Activated naive CD4-positive, alpha-beta T cell treated with anti-CD3 and anti-CD28 coated beads, Interleukin-2, amount 10 ng/mL, durations not matched to agents 7 days and 5 days (primary cell): ENCODE measurements around the gene KLHDC7A.

ENCODE experiments used
- CTCF ChIA-PET: fragments of 350-600 bp; sonication (Branson Sonifier 250); formaldehyde crosslinking; loops from one replicate; lab custom pipeline; 2021; ENCODE audit warnings: antibody characterized with exemption; lab: Charles Lee
- DNase-seq: peaks from one replicate; pipeline ENCODE4 v3.0.0-alpha.2; 2020
- H3K27ac Mint-ChIP-seq: one replicate; pipeline ENCODE4 v1.8.0; 2021; ENCODE audit warnings: mild to moderate bottlenecking, moderate library complexity, mixed read lengths
- H3K27me3 Mint-ChIP-seq: one replicate; pipeline ENCODE4 v1.8.0; 2021; ENCODE audit warnings: mild to moderate bottlenecking, mixed read lengths
- H3K36me3 Mint-ChIP-seq: one replicate; pipeline ENCODE4 v1.8.0; 2021; ENCODE audit warnings: mixed read lengths
- H3K4me1 Mint-ChIP-seq: one replicate; pipeline ENCODE4 v1.8.0; 2021; ENCODE audit warnings: mixed read lengths
- H3K4me3 Mint-ChIP-seq: one replicate; pipeline ENCODE4 v1.8.0; 2021; ENCODE audit warnings: mild to moderate bottlenecking, moderate library complexity, mixed read lengths
- H3K9me3 Mint-ChIP-seq: one replicate; pipeline ENCODE4 v1.8.0; 2021; ENCODE audit warnings: mixed read lengths

The KLHDC7A gene

GRCh38 chr1:18463984-18464664 is 16.6 kb upstream of the KLHDC7A start:
- no peaks in the 10 kb centered on the region for H3K36me3 Mint-ChIP-seq
- H3K9me3 Mint-ChIP-seq = peaks cover 2% of the 10 kb centered on the region
- H3K4me3 Mint-ChIP-seq = no peak overlapping the region
- H3K27me3 Mint-ChIP-seq = peaks cover 9% of the 10 kb centered on the region
- CTCF ChIA-PET = no interaction called here
- DNase-seq = no peak
- no peak overlapping the region for H3K27ac Mint-ChIP-seq
- H3K4me1 Mint-ChIP-seq = no peaks in the 10 kb centered on the region

GRCh38 chr1:18464665-18465050 is 16.1 kb upstream of the KLHDC7A start:
- CTCF ChIA-PET = no interaction called here
- no peak overlapping the region for H3K4me3 Mint-ChIP-seq
- peaks cover 2% of the 10 kb centered on the region for H3K9me3 Mint-ChIP-seq
- peaks cover 9% of the 10 kb centered on the region for H3K27me3 Mint-ChIP-seq
- H3K4me1 Mint-ChIP-seq = no peaks in the 10 kb centered on the region
- H3K27ac Mint-ChIP-seq = no peak overlapping the region
- no peaks in the 10 kb centered on the region for H3K36me3 Mint-ChIP-seq
- no peak for DNase-seq

GRCh38 chr1:18466676-18467075 is 14.1 kb upstream of the KLHDC7A start:
- Mint-ChIP-seq H3K27me3 (peaks cover 6% of the 10 kb centered on the region), H3K4me3 (no peak overlapping the region), H3K27ac (no peak overlapping the region), H3K9me3 (peaks cover 2% of the 10 kb centered on the region), H3K4me1 (no peaks in the 10 kb centered on the region), H3K36me3 (no peaks in the 10 kb centered on the region)
- DNase-seq = no peak
- CTCF ChIA-PET = no interaction called here

GRCh38 chr1:18468570-18468969 is 12.2 kb upstream of the KLHDC7A start:
- H3K9me3 Mint-ChIP-seq = peaks cover 2% of the 10 kb centered on the region
- no peaks in the 10 kb centered on the region for H3K4me1 Mint-ChIP-seq
- CTCF ChIA-PET = no interaction called here
- no peak overlapping the region for H3K4me3 Mint-ChIP-seq
- DNase-seq = no peak
- peaks cover 5% of the 10 kb centered on the region for H3K27me3 Mint-ChIP-seq
- H3K27ac Mint-ChIP-seq = no peak overlapping the region
- H3K36me3 Mint-ChIP-seq = no peaks in the 10 kb centered on the region

- H3K4me1 Mint-ChIP-seq = no peaks in the 10 kb centered on the region
- no peak for DNase-seq
- CTCF ChIA-PET = no interaction called here
- no peaks in the 10 kb centered on the region for H3K36me3 Mint-ChIP-seq
- H3K27ac Mint-ChIP-seq = no peak overlapping the region
- peaks cover 2% of the 10 kb centered on the region for H3K9me3 Mint-ChIP-seq
- H3K27me3 Mint-ChIP-seq = peaks cover 5% of the 10 kb centered on the region
- H3K4me3 Mint-ChIP-seq = no peak overlapping the region
Measured at GRCh38 chr1:18469514-18469913, 11.2 kb upstream of the KLHDC7A start.

GRCh38 chr1:18470671-18471355 is 9.9 kb upstream of the KLHDC7A start:
- Mint-ChIP-seq H3K4me1 (no peaks in the 10 kb centered on the region), H3K4me3 (no peak overlapping the region), H3K27me3 (peaks cover 5% of the 10 kb centered on the region), H3K9me3 (peaks cover 2% of the 10 kb centered on the region), H3K27ac (no peak overlapping the region), H3K36me3 (no peaks in the 10 kb centered on the region)
- DNase-seq = no peak
- CTCF ChIA-PET = no interaction called here

GRCh38 chr1:18473195-18473815 is 7.4 kb upstream of the KLHDC7A start:
- DNase-seq = no peak
- Mint-ChIP-seq H3K36me3 (no peaks in the 10 kb centered on the region), H3K9me3 (no peaks in the 10 kb centered on the region), H3K27ac (no peak overlapping the region), H3K4me1 (no peaks in the 10 kb centered on the region), H3K4me3 (no peak overlapping the region), H3K27me3 (peaks cover 5% of the 10 kb centered on the region)
- CTCF ChIA-PET = no interaction called here

- H3K9me3 Mint-ChIP-seq = no peaks in the 10 kb centered on the region
- H3K27me3 Mint-ChIP-seq = peaks cover 9% of the 10 kb centered on the region
- CTCF ChIA-PET = no interaction called here
- H3K4me1 Mint-ChIP-seq = peaks cover 8% of the 10 kb centered on the region
- H3K36me3 Mint-ChIP-seq = no peaks in the 10 kb centered on the region
- no peak overlapping the region for H3K27ac Mint-ChIP-seq
- DNase-seq = no peak
- no peak overlapping the region for H3K4me3 Mint-ChIP-seq
Measured at GRCh38 chr1:18474559-18475175, 6.1 kb upstream of the KLHDC7A start.

- Mint-ChIP-seq H3K4me3 (no peak overlapping the region), H3K36me3 (no peaks in the 10 kb centered on the region), H3K27ac (no peak overlapping the region), H3K4me1 (peaks cover 13% of the 10 kb centered on the region), H3K27me3 (peaks cover 7% of the 10 kb centered on the region), H3K9me3 (no peaks in the 10 kb centered on the region)
- DNase-seq = no peak
- CTCF ChIA-PET = no interaction called here
Measured at GRCh38 chr1:18475234-18475905, 5.4 kb upstream of the KLHDC7A start.

- Mint-ChIP-seq H3K27ac (no peak overlapping the region), H3K27me3 (peaks cover 5% of the 10 kb centered on the region), H3K4me1 (peaks cover 14% of the 10 kb centered on the region), H3K4me3 (no peak overlapping the region), H3K9me3 (no peaks in the 10 kb centered on the region), H3K36me3 (no peaks in the 10 kb centered on the region)
- DNase-seq = no peak
- CTCF ChIA-PET = no interaction called here
Measured at GRCh38 chr1:18479454-18479853, 1.3 kb upstream of the KLHDC7A start.

GRCh38 chr1:18481190-18481920 is 625 bp downstream of the KLHDC7A start:
- Mint-ChIP-seq H3K36me3 (no peaks in the 10 kb centered on the region), H3K4me3 (no peak overlapping the region), H3K27ac (no peak overlapping the region), H3K27me3 (peaks cover 11% of the 10 kb centered on the region), H3K4me1 (peaks cover 14% of the 10 kb centered on the region), H3K9me3 (no peaks in the 10 kb centered on the region)
- CTCF ChIA-PET = no interaction called here
- no peak for DNase-seq

GRCh38 chr1:18481921-18482701 is 1.4 kb downstream of the KLHDC7A start:
- no peaks in the 10 kb centered on the region for H3K36me3 Mint-ChIP-seq
- peaks cover 11% of the 10 kb centered on the region for H3K27me3 Mint-ChIP-seq

GRCh38 chr1:18482721-18483425 is 2.1 kb downstream of the KLHDC7A start:
- no peaks in the 10 kb centered on the region for H3K36me3 Mint-ChIP-seq
- H3K4me3 Mint-ChIP-seq = no peak overlapping the region
- H3K27me3 Mint-ChIP-seq = peaks cover 11% of the 10 kb centered on the region
- CTCF ChIA-PET = no interaction called here
- peaks cover 14% of the 10 kb centered on the region for H3K4me1 Mint-ChIP-seq
- DNase-seq = no peak
- H3K27ac Mint-ChIP-seq = no peak overlapping the region
- H3K9me3 Mint-ChIP-seq = no peaks in the 10 kb centered on the region

More at GRCh38 chr1:18481921-18482701, 1.4 kb downstream of the KLHDC7A start:
- peaks cover 14% of the 10 kb centered on the region for H3K4me1 Mint-ChIP-seq
- H3K27ac Mint-ChIP-seq = no peak overlapping the region
- CTCF ChIA-PET = no interaction called here
- no peak for DNase-seq
- no peaks in the 10 kb centered on the region for H3K9me3 Mint-ChIP-seq
- no peak overlapping the region for H3K4me3 Mint-ChIP-seq
